Endodermal cell (in vitro differentiated cells): Measurements from ENCODE around the gene MOCOS. TPM values are rescaled to one million over a fixed set of nuclear protein-coding genes. Genes with fewer than 3 reads are reported as not detected.

Source experiments
- DNase-seq: peaks from one replicate; pipeline ENCODE4 v3.0.0-alpha.2; 2017
- H3K27ac ChIP-seq: 2 replicates; pipeline ENCODE4 v1.5.1; 2013; ENCODE audit warnings: mild to moderate bottlenecking, low read depth, low read length, moderate library complexity
- H3K27me3 ChIP-seq: 2 replicates; pipeline ENCODE4 v1.6.1; 2013; ENCODE audit warnings: mild to moderate bottlenecking, low read length, moderate library complexity; ENCODE audit not compliant: insufficient read depth, control insufficient read depth, poor library complexity, severe bottlenecking
- H3K36me3 ChIP-seq: 2 replicates; pipeline ENCODE4 v1.7.0; 2013; ENCODE audit warnings: mild to moderate bottlenecking, low read length, moderate library complexity; ENCODE audit not compliant: control insufficient read depth, insufficient read depth
- H3K4me1 ChIP-seq: one replicate; pipeline ENCODE4 v1.7.0; 2013; ENCODE audit warnings: low read length; ENCODE audit not compliant: control insufficient read depth, insufficient read depth
- H3K4me3 ChIP-seq: 2 replicates; pipeline ENCODE4 v1.5.1; 2013; ENCODE audit warnings: mild to moderate bottlenecking, low read length, moderate library complexity
- H3K9ac ChIP-seq: 2 replicates; pipeline ENCODE4 v1.6.1; 2013; ENCODE audit warnings: mild to moderate bottlenecking, low read length, moderate library complexity; ENCODE audit not compliant: poor library complexity, severe bottlenecking; ENCODE audit errors: extremely low read depth
- H3K9me3 ChIP-seq: 2 replicates; pipeline ENCODE4 v1.6.1; 2013; ENCODE audit warnings: mild to moderate bottlenecking, low read length, moderate library complexity; ENCODE audit not compliant: control insufficient read depth
- H3K27ac Mint-ChIP-seq: 2 replicates; pipeline ENCODE4 v1.8.0; 2020; ENCODE audit warnings: mixed read lengths
- H3K27me3 Mint-ChIP-seq: 2 replicates; pipeline ENCODE4 v1.8.0; 2021; ENCODE audit warnings: mild to moderate bottlenecking, mixed read lengths; ENCODE audit not compliant: insufficient read depth
- H3K36me3 Mint-ChIP-seq: 2 replicates; pipeline ENCODE4 v1.8.0; 2020; ENCODE audit warnings: low read depth, mixed read lengths
- H3K4me1 Mint-ChIP-seq: 2 replicates; pipeline ENCODE4 v1.8.0; 2020; ENCODE audit warnings: mixed read lengths
- H3K4me3 Mint-ChIP-seq: 2 replicates; pipeline ENCODE4 v1.8.0; 2020; ENCODE audit warnings: mild to moderate bottlenecking, moderate library complexity, mixed read lengths
- H3K9me3 Mint-ChIP-seq: 2 replicates; pipeline ENCODE4 v1.8.0; 2020; ENCODE audit warnings: mild to moderate bottlenecking, mixed read lengths
- WGBS, 2 experiments: methylation state at CpG; one replicate each; pipeline versions ENCODE4 v1.1.5 to v1.1.7; 2013; ENCODE audit warnings: missing lambda C conversion rate in 2 of 2, mixed read lengths in 1 of 2; ENCODE audit not compliant: insufficient coverage in 1 of 2, insufficient read length in 1 of 2; 5-methylcytosine and 5-hydroxymethylcytosine counted together
- total RNA-seq, 2 donors: library from RNA; stranded (reverse); fragmentation: NEBNext Ultra II Directional in 1 of 2; extraction: Animal tissue kit (Norgen Biotek cat#: 25700) in 1 of 2; gene quantifications; 2 replicates in 1 of 2; 3 replicates in 1 of 2; pipeline ENCODE4 v1.2.1, GENCODE V29; 2021
- TF ChIP-seq, protein P1 (sequence below): fragments of 200-600 bp; sonication (generic); conservative IDR thresholded peaks from 2 replicates; pipeline ENCODE4 v1.5.0; 2021; ENCODE audit warnings: antibody characterized with exemption, mild to moderate bottlenecking

The MOCOS gene
- total RNA-seq, 2 donors from 2014 or later: 0.51 to 1.4 TPM

DNA sequence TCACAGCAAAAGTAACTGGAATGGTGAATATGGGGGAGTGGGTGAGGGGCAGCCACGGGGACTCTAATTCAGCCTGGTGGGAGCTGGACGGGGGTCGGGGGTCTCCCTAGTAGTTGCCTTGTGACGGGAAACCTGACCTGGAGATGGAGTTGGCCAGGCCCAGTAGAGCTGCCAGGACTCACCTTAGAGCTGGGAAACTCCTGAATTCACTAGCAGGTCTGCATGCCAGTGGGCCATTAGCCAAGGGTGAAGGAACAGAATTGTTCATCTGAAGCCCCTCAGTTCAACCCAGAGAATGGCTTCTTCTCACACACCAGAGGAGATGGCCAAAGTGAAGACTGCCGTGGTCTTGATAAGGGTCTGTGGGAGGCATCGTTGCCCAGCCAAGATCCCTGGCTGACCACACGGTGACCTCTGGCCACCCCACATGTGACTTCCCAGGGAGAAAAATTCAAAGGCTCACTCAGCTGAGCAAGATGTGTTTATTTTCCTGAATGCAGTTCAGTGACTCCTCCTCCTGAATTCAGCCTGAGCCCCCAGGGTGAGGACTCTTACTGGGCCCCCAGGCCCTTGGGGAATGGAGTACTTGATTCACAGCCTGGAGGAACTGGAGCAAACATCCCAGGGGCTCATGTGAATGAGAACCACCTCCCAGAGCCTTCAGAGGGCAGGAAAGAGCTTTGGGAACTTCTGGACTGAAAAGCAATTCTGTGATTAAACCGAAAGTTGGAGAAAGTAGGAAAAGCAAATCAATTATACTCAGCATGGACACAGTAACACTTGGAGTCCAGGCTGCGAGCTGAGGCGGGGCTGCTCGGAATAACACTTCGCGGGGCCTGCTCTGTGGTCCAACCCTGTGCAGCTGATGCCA, 25.2 kb downstream of the MOCOS start:
- no peak overlapping the region for H3K4me3 ChIP-seq
- no peaks in the 10 kb centered on the region for H3K27me3 ChIP-seq
- H3K27ac ChIP-seq: no peak overlapping the region
- no peak overlapping the region for H3K4me3 Mint-ChIP-seq
- DNase-seq: no peak
- no peaks in the 10 kb centered on the region for H3K4me1 ChIP-seq
- no peak overlapping the region for H3K9ac ChIP-seq
- peaks cover 6% of the 10 kb centered on the region for H3K9me3 ChIP-seq
- no peaks in the 10 kb centered on the region for H3K27me3 Mint-ChIP-seq
- H3K27ac Mint-ChIP-seq: no peak overlapping the region
- TF ChIP-seq, protein P1, sequence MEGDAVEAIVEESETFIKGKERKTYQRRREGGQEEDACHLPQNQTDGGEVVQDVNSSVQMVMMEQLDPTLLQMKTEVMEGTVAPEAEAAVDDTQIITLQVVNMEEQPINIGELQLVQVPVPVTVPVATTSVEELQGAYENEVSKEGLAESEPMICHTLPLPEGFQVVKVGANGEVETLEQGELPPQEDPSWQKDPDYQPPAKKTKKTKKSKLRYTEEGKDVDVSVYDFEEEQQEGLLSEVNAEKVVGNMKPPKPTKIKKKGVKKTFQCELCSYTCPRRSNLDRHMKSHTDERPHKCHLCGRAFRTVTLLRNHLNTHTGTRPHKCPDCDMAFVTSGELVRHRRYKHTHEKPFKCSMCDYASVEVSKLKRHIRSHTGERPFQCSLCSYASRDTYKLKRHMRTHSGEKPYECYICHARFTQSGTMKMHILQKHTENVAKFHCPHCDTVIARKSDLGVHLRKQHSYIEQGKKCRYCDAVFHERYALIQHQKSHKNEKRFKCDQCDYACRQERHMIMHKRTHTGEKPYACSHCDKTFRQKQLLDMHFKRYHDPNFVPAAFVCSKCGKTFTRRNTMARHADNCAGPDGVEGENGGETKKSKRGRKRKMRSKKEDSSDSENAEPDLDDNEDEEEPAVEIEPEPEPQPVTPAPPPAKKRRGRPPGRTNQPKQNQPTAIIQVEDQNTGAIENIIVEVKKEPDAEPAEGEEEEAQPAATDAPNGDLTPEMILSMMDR: peak; percentile 48
- no peaks in the 10 kb centered on the region for H3K36me3 ChIP-seq
- no peaks in the 10 kb centered on the region for H3K4me1 Mint-ChIP-seq
- 90 to 91% methylated on average over 8 to 13 of the region's 13 CpGs for WGBS, 2 experiments
- peaks cover 4% of the 10 kb centered on the region for H3K9me3 Mint-ChIP-seq
- peaks cover 4% of the 10 kb centered on the region for H3K36me3 Mint-ChIP-seq

GRCh38 chr18:36214811-36215210, 27.5 kb downstream of the MOCOS start:
- Mint-ChIP-seq H3K9me3 (no peaks in the 10 kb centered on the region), H3K4me1 (no peaks in the 10 kb centered on the region), H3K27me3 (no peaks in the 10 kb centered on the region), H3K27ac (no peak overlapping the region), H3K36me3 (no peaks in the 10 kb centered on the region), H3K4me3 (no peak overlapping the region)
- H3K4me1 ChIP-seq: no peaks in the 10 kb centered on the region
- WGBS, 2 experiments: 94% methylated on average over 7 to 8 of the region's 8 CpGs
- H3K9ac ChIP-seq: no peak overlapping the region
- no peak overlapping the region for H3K27ac ChIP-seq
- TF ChIP-seq, protein P1: no peak
- no peak for DNase-seq
- H3K9me3 ChIP-seq: no peaks in the 10 kb centered on the region
- H3K27me3 ChIP-seq: no peaks in the 10 kb centered on the region
- no peaks in the 10 kb centered on the region for H3K36me3 ChIP-seq
- H3K4me3 ChIP-seq: no peak overlapping the region

DNA sequence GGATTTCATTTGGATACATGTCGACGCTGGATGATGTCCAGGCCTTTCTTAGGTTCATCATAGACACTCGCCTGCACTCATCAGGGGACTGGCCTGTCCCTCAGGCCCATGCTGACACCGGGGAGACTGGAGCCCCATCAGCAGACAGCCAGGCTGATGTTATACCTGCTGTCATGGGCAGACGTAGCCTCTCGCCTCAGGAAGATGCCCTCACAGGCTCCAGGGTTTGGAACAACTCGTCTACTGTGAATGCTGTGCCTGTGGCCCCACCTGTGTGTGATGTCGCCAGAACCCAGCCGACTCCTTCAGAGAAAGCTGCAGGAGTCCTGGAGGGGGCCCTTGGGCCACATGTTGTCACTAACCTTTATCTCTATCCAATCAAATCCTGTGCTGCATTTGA, 28.3 kb downstream of the MOCOS start:
- WGBS, 2 experiments: 85 to 86% methylated on average over 3 to 9 of the region's 9 CpGs
- H3K36me3 Mint-ChIP-seq: no peaks in the 10 kb centered on the region
- no peaks in the 10 kb centered on the region for H3K4me1 Mint-ChIP-seq
- Histone ChIP-seq H3K36me3 (no peaks in the 10 kb centered on the region), H3K4me3 (no peak overlapping the region), H3K4me1 (no peaks in the 10 kb centered on the region), H3K27ac (no peak overlapping the region), H3K27me3 (no peaks in the 10 kb centered on the region), H3K9me3 (no peaks in the 10 kb centered on the region), H3K9ac (no peak overlapping the region)
- H3K9me3 Mint-ChIP-seq: no peaks in the 10 kb centered on the region
- H3K27ac Mint-ChIP-seq: no peak overlapping the region
- no peak for DNase-seq
- TF ChIP-seq, protein P1: no peak
- no peaks in the 10 kb centered on the region for H3K27me3 Mint-ChIP-seq
- no peak overlapping the region for H3K4me3 Mint-ChIP-seq
